Panc1 (cell line): Measurements from ENCODE around the gene RNF114. TPM values are rescaled to one million over a fixed set of nuclear protein-coding genes. Genes with fewer than 3 reads are reported as not detected.
"Not testable (repeated sequence)": the region's sequence is repeated elsewhere in the genome, so short reads cannot be mapped to it uniquely, and the experiment has no call there.

ENCODE experiments used
- ATAC-seq: fragments of 200-7000 bp; cut with Tn5 transposase; 2 replicates; pipeline ENCODE4 v1.9.1; 2020; ENCODE audit warnings: mild to moderate bottlenecking, moderate library complexity
- BruUV-seq: library from RNA; stranded (reverse); fragments of 400-500 nt; replicated peaks from 2 replicates; lab custom pipeline; 2021; lab: Mats Ljungman, UMichigan
- CTCF ChIA-PET: fragments of 300-600 bp; sonication (Branson Sonifier 250); formaldehyde crosslinking; loops from one replicate; lab custom pipeline; 2022; ENCODE audit warnings: antibody characterized with exemption; lab: Charles Lee
- POLR2A ChIA-PET: fragments of 300-600 bp; sonication (Branson Sonifier 250); formaldehyde crosslinking; loops from one replicate; lab custom pipeline; 2022; ENCODE audit warnings: antibody characterized with exemption; lab: Charles Lee
- DNase-seq: peaks from one replicate; pipeline ENCODE4 v3.0.0-alpha.2; 2010; ENCODE audit warnings: low read depth, low spot score
- H3K27ac ChIP-seq: 2 replicates; pipeline ENCODE4 v1.5.1; 2011; ENCODE audit warnings: mild to moderate bottlenecking, low read length, inconsistent platforms
- H3K27me3 ChIP-seq: fragments of 200-500 bp; sonication (Bioruptor generic); 2 replicates; pipeline ENCODE4 v1.6.0; 2014; ENCODE audit warnings: low read length, inconsistent platforms; ENCODE audit not compliant: control insufficient read depth, insufficient read depth
- H3K36me3 ChIP-seq: fragments of 200-500 bp; sonication (Bioruptor generic); 2 replicates; pipeline ENCODE4 v1.5.1; 2014; ENCODE audit warnings: inconsistent platforms, mild to moderate bottlenecking, low read length, moderate library complexity; ENCODE audit not compliant: control insufficient read depth, insufficient read depth
- H3K4me1 ChIP-seq: 2 replicates; pipeline ENCODE4 v1.5.1; 2011; ENCODE audit warnings: inconsistent platforms, mild to moderate bottlenecking, low read length, moderate library complexity; ENCODE audit not compliant: control insufficient read depth, insufficient read depth
- H3K4me3 ChIP-seq, 2 experiments: 2 replicates each; pipeline ENCODE4 v1.5.1; 2011 to 2012; ENCODE audit warnings: low read depth in 2 of 2, low read length in 2 of 2, mild to moderate bottlenecking in 2 of 2, inconsistent platforms in 1 of 2, moderate library complexity in 1 of 2
- H3K9me3 ChIP-seq: fragments of 200-500 bp; sonication (Bioruptor generic); 2 replicates; pipeline ENCODE4 v1.5.1; 2014; ENCODE audit warnings: low read depth, mild to moderate bottlenecking, inconsistent platforms, low read length, moderate library complexity; ENCODE audit not compliant: control insufficient read depth, insufficient read depth
- POLR2AphosphoS5 ChIP-seq: IDR thresholded peaks from 2 replicates; pipeline ENCODE4 v1.6.1; 2012; ENCODE audit warnings: mild to moderate bottlenecking, low read depth, low read length, moderate library complexity
- SIN3A ChIP-seq: IDR thresholded peaks from 2 replicates; pipeline ENCODE4 v1.6.1; 2012; ENCODE audit warnings: low read depth, mild to moderate bottlenecking, low read length, moderate library complexity, borderline replicate concordance; ENCODE audit not compliant: insufficient read depth
- TCF7L2 ChIP-seq: IDR thresholded peaks from 2 replicates; pipeline ENCODE4 v1.6.1; 2011; ENCODE audit warnings: mild to moderate bottlenecking, low read depth, low read length, inconsistent platforms
- in situ Hi-C: cut with HindIII; loops from 2 replicates; pipeline ENCODE4 v1.10.0; 2016; ENCODE audit warnings: low sequenced_read_pairs, low pct_unique_long_range_greater_than_20kb
- intact Hi-C: fragments of 100-400 bp; cut with micrococcal nuclease; formaldehyde crosslinking; loops from one replicate; pipeline ENCODE4 v1.10.0; 2022; ENCODE audit not compliant: unreplicated experiment
- total RNA-seq: library from RNA; stranded (reverse); gene quantifications from one replicate; pipeline ENCODE4 v1.2.1, GENCODE V29; 2021; ENCODE audit not compliant: unreplicated experiment
- TF ChIP-seq, protein P1 (sequence below): fragments of 450-650 bp; IDR thresholded peaks from 2 replicates; pipeline ENCODE4 v1.5.1; 2017; ENCODE audit warnings: mild to moderate bottlenecking
- TF ChIP-seq, protein P2 (sequence below), 2 experiments: IDR thresholded peaks; 2 replicates each; pipeline ENCODE4 v1.6.1; 2011 to 2012; ENCODE audit warnings: low read depth in 2 of 2, control low read depth in 1 of 2, low read length in 1 of 2, mild to moderate bottlenecking in 1 of 2, moderate library complexity in 1 of 2; ENCODE audit not compliant: insufficient read depth in 1 of 2

RNF114 gene
- total RNA-seq, 1 experiment from 2014 or later, result 70.0 TPM

DNA sequence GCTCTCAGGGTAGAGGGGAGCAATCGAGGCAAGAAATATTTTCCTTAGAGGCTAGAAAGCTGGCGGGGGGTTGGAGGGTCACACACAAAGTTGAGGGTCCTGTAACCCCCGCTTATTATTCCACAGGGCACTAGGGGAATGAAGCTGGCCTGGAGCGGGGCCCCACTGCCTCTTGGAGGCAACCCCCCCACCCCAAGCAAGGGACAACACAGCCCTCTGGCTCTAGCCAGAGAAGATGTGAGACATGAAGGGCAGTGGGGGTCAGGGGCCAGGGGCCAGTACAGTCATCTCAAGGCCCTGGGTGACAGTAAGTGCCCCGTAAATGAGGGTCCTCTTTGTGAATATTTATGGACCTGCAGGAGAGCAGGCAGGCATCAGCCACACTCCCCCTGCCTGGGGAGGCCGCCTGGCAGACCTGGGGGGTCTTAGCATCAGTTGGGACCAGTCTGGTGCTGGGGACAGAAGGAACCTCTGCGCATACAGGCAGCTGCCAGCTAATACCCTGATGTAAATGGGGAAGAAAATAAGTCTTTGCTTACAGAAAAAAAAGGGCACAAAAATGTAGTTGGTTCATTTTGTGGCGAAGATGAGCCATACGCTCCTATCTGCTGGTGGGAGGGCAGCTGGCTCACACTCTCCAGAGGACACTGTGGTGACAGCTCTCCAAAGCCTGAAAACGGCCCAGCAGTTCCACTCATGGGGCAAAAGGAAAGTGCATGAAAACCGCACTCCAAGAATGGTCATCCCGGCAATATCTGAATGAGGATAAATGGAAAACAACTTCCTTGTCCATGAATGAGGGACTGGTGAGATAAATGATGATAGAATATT is 42.7 kb upstream of the RNF114 start:
- DNase-seq, result no peak
- no peak overlapping the region for H3K4me3 ChIP-seq
- ChIA-PET CTCF (interaction anchor here (0.7 to 1.0 kb wide), 2 partner anchors 283 to 324 kb away, joined by 4 to 12 read pairs; no protein-coding TSS in a partner anchor), POLR2A (no interaction called here)
- in situ Hi-C loops (no loop called here), intact Hi-C loops (no loop called here)
- H3K9me3 ChIP-seq, result no peaks in the 10 kb centered on the region
- BruUV-seq, result no TSS peak
- no peaks in the 10 kb centered on the region for H3K27me3 ChIP-seq
- no peak for TF ChIP-seq TCF7L2
- TF ChIP-seq, protein P1, sequence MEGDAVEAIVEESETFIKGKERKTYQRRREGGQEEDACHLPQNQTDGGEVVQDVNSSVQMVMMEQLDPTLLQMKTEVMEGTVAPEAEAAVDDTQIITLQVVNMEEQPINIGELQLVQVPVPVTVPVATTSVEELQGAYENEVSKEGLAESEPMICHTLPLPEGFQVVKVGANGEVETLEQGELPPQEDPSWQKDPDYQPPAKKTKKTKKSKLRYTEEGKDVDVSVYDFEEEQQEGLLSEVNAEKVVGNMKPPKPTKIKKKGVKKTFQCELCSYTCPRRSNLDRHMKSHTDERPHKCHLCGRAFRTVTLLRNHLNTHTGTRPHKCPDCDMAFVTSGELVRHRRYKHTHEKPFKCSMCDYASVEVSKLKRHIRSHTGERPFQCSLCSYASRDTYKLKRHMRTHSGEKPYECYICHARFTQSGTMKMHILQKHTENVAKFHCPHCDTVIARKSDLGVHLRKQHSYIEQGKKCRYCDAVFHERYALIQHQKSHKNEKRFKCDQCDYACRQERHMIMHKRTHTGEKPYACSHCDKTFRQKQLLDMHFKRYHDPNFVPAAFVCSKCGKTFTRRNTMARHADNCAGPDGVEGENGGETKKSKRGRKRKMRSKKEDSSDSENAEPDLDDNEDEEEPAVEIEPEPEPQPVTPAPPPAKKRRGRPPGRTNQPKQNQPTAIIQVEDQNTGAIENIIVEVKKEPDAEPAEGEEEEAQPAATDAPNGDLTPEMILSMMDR, result no peak
- no peak for TF ChIP-seq SIN3A
- TF ChIP-seq, protein P2, sequence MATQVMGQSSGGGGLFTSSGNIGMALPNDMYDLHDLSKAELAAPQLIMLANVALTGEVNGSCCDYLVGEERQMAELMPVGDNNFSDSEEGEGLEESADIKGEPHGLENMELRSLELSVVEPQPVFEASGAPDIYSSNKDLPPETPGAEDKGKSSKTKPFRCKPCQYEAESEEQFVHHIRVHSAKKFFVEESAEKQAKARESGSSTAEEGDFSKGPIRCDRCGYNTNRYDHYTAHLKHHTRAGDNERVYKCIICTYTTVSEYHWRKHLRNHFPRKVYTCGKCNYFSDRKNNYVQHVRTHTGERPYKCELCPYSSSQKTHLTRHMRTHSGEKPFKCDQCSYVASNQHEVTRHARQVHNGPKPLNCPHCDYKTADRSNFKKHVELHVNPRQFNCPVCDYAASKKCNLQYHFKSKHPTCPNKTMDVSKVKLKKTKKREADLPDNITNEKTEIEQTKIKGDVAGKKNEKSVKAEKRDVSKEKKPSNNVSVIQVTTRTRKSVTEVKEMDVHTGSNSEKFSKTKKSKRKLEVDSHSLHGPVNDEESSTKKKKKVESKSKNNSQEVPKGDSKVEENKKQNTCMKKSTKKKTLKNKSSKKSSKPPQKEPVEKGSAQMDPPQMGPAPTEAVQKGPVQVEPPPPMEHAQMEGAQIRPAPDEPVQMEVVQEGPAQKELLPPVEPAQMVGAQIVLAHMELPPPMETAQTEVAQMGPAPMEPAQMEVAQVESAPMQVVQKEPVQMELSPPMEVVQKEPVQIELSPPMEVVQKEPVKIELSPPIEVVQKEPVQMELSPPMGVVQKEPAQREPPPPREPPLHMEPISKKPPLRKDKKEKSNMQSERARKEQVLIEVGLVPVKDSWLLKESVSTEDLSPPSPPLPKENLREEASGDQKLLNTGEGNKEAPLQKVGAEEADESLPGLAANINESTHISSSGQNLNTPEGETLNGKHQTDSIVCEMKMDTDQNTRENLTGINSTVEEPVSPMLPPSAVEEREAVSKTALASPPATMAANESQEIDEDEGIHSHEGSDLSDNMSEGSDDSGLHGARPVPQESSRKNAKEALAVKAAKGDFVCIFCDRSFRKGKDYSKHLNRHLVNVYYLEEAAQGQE (IDR thresholded peaks at IDR 0.05; ENCODE audit: insufficient read depth in 1 of 2, low read depth in 2 of 2, low read length in 1 of 2), result no peak
- TF ChIP-seq POLR2AphosphoS5, result no peak
- H3K36me3 ChIP-seq, result no peaks in the 10 kb centered on the region
- ATAC-seq, result no peak
- H3K4me1 ChIP-seq, result peaks cover 30% of the 10 kb centered on the region
- H3K27ac ChIP-seq, result peak overlapping the region; percentile 24; the same call in 1 of the 2 replicates

DNA sequence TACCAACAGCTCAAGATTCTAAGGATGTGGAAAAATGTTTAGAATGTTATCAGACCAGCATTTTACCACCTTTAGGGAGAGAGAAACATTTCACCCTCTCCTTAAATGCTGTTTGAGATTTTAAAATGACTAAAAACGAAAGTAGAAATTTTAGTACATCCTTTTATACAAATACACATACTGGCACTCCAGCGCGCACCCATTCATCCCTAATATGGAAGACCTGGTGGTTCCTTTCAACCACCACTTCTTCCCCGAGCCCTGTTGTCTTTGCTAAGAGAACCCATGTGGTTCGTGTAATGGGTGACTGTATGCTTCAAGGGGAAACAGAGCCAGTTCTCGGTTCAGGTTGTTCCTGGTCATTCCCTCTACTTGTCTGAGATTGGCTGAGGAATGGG is 42.1 kb upstream of the RNF114 start:
- in situ Hi-C loops, result no loop called here
- H3K4me3 ChIP-seq, result no peak overlapping the region
- H3K4me1 ChIP-seq, result peaks cover 26% of the 10 kb centered on the region
- peak overlapping the region; percentile 24; the same call in 1 of the 2 replicates for H3K27ac ChIP-seq
- intact Hi-C loops, result no loop called here
- ATAC-seq (no peak), DNase-seq (no peak)
- ChIA-PET CTCF (interaction anchor here (0.7 kb wide), 1 partner anchor 324 kb away, joined by 4 read pairs; no protein-coding TSS in a partner anchor), POLR2A (no interaction called here)
- no peaks in the 10 kb centered on the region for H3K27me3 ChIP-seq
- no peaks in the 10 kb centered on the region for H3K9me3 ChIP-seq
- H3K36me3 ChIP-seq, result no peaks in the 10 kb centered on the region
- TF ChIP-seq, protein P2 (IDR thresholded peaks at IDR 0.05; ENCODE audit: insufficient read depth in 1 of 2, low read depth in 2 of 2, low read length in 1 of 2), result no peak
- TF ChIP-seq POLR2AphosphoS5 (no peak), SIN3A (no peak), TCF7L2 (no peak)
- TF ChIP-seq, protein P1, result no peak
- no TSS peak for BruUV-seq

DNA sequence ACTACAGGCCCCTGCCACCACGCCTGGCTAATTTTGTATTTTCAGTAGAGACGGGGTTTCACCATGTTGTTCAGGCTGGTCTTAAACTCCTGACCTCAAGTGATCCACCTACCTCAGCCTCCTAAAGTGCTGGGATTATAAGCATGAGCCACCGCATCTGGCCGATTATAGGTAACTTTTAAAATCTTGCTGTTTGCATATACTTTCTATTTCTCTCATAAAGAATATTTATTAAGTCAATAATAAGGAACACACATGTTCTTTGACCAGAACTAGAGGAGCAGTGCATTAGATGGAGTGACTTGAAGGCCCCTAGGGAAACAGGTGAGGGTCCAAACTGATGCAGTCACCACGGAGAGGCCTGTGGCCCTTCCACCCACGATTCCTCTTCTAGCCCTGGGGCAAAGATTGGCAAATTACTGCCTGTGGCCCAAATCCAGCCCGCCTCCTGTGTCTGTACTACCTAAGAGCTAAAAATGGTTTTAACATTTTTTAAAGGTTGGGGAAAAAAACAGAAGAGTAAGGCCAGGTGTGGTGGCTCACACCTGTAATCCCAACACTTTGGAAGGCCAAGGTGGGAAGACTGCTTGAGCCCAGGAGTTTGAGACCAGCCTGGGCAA is 40.6 kb upstream of the RNF114 start:
- CTCF ChIA-PET, result interaction anchor here (1.3 kb wide), 1 partner anchor 354 kb away, joined by 3 read pairs; no protein-coding TSS in a partner anchor
- H3K27me3 ChIP-seq, H3K9me3 ChIP-seq, H3K4me3 ChIP-seq, BruUV-seq, DNase-seq, in situ Hi-C loops, H3K27ac ChIP-seq, intact Hi-C loops, H3K36me3 ChIP-seq, ATAC-seq: not testable (repeated sequence)
- H3K4me1 ChIP-seq, result peaks cover 22% of the 10 kb centered on the region
- POLR2A ChIA-PET, result interaction anchor here (0.6 kb wide), 1 partner anchor 287 kb away, joined by 3 read pairs; no protein-coding TSS in a partner anchor
